Measurements from ENCODE around the gene IFNL1. TPM values are rescaled to one million over a fixed set of nuclear protein-coding genes. Genes with fewer than 3 reads are reported as not detected.
"Not testable (repeated sequence)": the region's sequence is repeated elsewhere in the genome, so short reads cannot be mapped to it uniquely, and the experiment has no call there.

Gene IFNL1
- total RNA-seq, 1 donor from 2014 or later: not detected

DNA sequence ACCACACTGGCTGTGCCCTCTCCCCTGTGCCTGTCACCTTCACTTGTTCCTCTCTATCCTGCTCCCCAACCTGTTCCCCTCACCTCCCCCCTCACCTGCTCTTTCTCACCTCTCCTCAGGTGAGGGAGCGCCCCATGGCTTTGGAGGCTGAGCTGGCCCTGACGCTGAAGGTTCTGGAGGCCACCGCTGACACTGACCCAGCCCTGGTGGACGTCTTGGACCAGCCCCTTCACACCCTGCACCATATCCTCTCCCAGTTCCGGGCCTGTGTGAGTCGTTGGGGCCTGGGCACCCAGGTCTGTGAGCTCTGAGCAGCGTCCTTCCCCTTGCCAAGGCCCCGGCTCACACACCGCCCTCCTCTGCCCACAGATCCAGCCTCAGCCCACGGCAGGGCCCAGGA, 26.8 kb upstream of the IFNL1 start:
- not testable (repeated sequence) for DNase-seq (ENCODE audit: low spot score, unreplicated experiment); H3K4me3 Mint-ChIP-seq (ENCODE audit: low read depth); H3K4me1 Mint-ChIP-seq (ENCODE audit: low read depth); H3K9me3 Mint-ChIP-seq (ENCODE audit: low read depth); H3K27ac Mint-ChIP-seq; H3K36me3 Mint-ChIP-seq (ENCODE audit: insufficient read depth)
- peaks cover 56% of the 10 kb centered on the region for H3K27me3 Mint-ChIP-seq

DNA sequence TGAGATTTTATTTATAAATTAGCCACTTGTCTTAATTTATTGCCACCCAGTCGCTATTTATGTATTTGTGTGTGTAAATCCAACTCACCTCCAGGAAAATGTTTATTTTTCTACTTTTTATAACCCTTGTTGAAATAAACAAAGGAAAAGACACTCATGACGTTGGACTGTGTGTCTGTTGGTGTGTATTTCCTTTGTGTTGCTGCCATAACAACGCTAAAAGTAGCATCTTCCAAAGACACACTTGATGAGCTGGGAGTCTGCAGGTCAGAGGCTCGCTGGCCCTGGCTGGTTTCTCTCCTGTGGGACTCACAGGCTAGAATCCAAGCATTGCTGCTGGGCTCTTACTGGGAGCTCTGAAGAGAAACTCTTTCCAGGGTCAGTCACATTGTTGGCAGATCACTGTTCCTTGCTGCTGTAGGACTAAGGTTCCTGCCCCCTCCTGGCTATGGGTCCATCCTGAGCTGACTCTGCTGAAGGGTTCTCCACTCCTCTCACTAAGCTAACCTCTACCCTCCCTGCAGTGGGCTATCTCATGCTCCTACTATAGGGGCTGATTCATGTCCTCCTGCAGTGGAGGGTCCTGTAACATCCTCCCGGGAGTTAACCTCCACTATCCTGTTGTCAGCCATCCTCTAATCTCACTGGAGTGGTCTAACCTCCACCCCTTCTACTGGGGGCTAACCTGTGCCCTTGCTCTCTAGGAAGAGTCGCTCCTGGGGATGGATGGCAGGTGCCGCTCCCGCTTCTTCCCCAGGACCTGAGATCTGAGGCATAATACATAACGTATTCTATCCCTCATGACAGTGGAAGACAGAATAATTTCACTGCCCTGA, 26.0 kb upstream of the IFNL1 start:
- H3K4me3 Mint-ChIP-seq (ENCODE audit: low read depth): no peak overlapping the region
- H3K9me3 Mint-ChIP-seq (ENCODE audit: low read depth): no peaks in the 10 kb centered on the region
- no peaks in the 10 kb centered on the region for H3K36me3 Mint-ChIP-seq (ENCODE audit: insufficient read depth)
- TF ChIP-seq, protein P1, sequence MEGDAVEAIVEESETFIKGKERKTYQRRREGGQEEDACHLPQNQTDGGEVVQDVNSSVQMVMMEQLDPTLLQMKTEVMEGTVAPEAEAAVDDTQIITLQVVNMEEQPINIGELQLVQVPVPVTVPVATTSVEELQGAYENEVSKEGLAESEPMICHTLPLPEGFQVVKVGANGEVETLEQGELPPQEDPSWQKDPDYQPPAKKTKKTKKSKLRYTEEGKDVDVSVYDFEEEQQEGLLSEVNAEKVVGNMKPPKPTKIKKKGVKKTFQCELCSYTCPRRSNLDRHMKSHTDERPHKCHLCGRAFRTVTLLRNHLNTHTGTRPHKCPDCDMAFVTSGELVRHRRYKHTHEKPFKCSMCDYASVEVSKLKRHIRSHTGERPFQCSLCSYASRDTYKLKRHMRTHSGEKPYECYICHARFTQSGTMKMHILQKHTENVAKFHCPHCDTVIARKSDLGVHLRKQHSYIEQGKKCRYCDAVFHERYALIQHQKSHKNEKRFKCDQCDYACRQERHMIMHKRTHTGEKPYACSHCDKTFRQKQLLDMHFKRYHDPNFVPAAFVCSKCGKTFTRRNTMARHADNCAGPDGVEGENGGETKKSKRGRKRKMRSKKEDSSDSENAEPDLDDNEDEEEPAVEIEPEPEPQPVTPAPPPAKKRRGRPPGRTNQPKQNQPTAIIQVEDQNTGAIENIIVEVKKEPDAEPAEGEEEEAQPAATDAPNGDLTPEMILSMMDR (IDR thresholded peaks at IDR 0.05; ENCODE audit: unreplicated experiment): no peak
- H3K27ac Mint-ChIP-seq: no peak overlapping the region
- H3K4me1 Mint-ChIP-seq (ENCODE audit: low read depth): no peaks in the 10 kb centered on the region
- DNase-seq (ENCODE audit: low spot score, unreplicated experiment): no peak
- peaks cover 55% of the 10 kb centered on the region for H3K27me3 Mint-ChIP-seq

DNA sequence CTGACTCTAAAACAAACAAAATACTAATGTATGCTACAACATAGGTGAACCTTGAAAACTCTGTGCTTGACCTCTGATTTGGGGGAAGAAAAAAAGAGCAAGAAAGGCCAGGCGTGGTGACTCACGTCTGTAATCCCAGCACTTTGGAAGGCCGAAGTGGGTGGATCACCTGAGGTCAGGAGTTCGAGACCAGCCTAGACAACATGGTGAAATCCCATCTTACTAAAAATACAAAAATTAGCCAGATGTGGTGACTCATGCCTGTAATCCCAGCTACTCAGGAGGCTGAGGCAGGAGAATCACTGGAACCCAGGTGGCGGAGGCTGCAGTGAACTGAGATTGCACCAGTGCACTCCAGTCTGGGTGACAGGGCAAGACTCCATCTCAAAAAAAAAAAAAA, 22.3 kb upstream of the IFNL1 start:
- Mint-ChIP-seq H3K27ac (peak overlapping the region; percentile 56), H3K27me3 (peaks cover 55% of the 10 kb centered on the region)

DNA sequence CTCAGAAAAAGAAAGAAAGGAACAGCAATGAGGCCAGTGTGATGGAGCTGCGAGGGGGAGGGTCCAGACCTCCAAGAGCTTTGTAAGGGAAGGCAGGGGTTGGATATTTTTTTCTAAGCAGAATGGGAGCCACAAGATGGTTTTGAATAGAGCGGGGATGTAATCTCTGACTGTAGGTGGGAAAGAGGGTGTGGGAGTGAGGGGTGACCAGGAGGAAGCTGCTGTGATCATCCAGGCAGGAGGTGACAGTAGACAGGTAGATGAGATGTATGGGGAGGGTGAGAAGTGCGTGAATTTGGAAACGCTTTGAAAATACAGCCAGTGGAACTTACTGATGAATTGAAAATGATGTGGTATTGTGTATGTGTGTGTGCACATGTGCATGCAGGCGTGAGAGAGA, 20.6 kb upstream of the IFNL1 start:
- peaks cover 52% of the 10 kb centered on the region for H3K27me3 Mint-ChIP-seq
- no peaks in the 10 kb centered on the region for H3K4me1 Mint-ChIP-seq (ENCODE audit: low read depth)
- no peak for DNase-seq (ENCODE audit: low spot score, unreplicated experiment)
- no peaks in the 10 kb centered on the region for H3K9me3 Mint-ChIP-seq (ENCODE audit: low read depth)
- H3K36me3 Mint-ChIP-seq (ENCODE audit: insufficient read depth): no peaks in the 10 kb centered on the region
- H3K4me3 Mint-ChIP-seq (ENCODE audit: low read depth): no peak overlapping the region
- TF ChIP-seq, protein P1 (IDR thresholded peaks at IDR 0.05; ENCODE audit: unreplicated experiment): no peak
- H3K27ac Mint-ChIP-seq: no peak overlapping the region

More for the DNA sequence above, 22.3 kb upstream of the IFNL1 start:
- H3K4me1 Mint-ChIP-seq (ENCODE audit: low read depth); DNase-seq (ENCODE audit: low spot score, unreplicated experiment); H3K36me3 Mint-ChIP-seq (ENCODE audit: insufficient read depth); H3K9me3 Mint-ChIP-seq (ENCODE audit: low read depth); H3K4me3 Mint-ChIP-seq (ENCODE audit: low read depth): not testable (repeated sequence)

DNA sequence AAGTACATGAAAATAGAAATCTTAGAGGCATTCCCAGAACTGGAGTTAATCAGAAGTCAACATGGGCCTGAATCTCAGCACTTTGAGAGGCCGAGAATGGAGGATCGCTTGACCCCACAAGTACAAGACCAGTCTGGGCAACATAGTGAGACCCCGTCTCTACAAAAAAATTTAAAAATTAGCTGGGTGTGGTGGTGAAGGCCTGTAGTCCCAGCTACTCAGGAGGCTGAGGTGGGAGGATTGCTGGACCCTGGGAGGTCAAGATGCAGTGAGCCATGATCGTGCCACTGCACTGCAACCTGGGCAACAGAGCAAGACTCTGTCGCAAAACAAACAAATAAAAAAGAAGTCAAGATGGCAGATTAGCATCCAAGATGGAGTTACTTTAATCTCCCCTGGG, 19.5 kb upstream of the IFNL1 start:
- Mint-ChIP-seq H3K27me3 (peaks cover 47% of the 10 kb centered on the region), H3K36me3 (ENCODE audit: insufficient read depth) (no peaks in the 10 kb centered on the region), H3K4me3 (ENCODE audit: low read depth) (no peak overlapping the region), H3K9me3 (ENCODE audit: low read depth) (peaks cover under 1% of the 10 kb centered on the region), H3K4me1 (ENCODE audit: low read depth) (no peaks in the 10 kb centered on the region), H3K27ac (no peak overlapping the region)
- DNase-seq (ENCODE audit: low spot score, unreplicated experiment): no peak
- TF ChIP-seq, protein P1 (IDR thresholded peaks at IDR 0.05; ENCODE audit: unreplicated experiment): no peak

DNA sequence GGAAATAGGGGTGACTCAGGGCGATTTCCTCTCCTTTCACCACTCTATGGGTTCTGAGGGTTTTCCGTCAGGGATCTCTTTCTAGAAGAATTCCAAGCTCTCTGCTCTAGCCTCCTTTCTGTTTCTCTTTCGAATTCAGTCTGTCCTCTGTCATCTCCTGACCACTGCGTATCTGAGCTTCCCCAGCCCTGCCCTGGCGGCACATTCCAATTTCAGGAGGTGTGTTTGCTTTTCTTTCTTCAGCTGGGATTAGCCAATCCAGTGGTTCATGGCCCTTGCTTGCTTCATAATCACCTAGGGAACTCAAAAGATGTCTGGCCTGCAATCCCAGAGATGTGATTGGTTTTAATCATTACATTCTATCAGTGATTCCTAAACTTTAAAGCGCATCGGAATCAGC, 18.6 kb upstream of the IFNL1 start:
- TF ChIP-seq, protein P1 (IDR thresholded peaks at IDR 0.05; ENCODE audit: unreplicated experiment): no peak
- DNase-seq (ENCODE audit: low spot score, unreplicated experiment): no peak
- H3K36me3 Mint-ChIP-seq (ENCODE audit: insufficient read depth): no peaks in the 10 kb centered on the region
- no peak overlapping the region for H3K27ac Mint-ChIP-seq
- no peaks in the 10 kb centered on the region for H3K4me1 Mint-ChIP-seq (ENCODE audit: low read depth)
- peaks cover 5% of the 10 kb centered on the region for H3K9me3 Mint-ChIP-seq (ENCODE audit: low read depth)
- H3K4me3 Mint-ChIP-seq (ENCODE audit: low read depth): no peak overlapping the region
- peaks cover 48% of the 10 kb centered on the region for H3K27me3 Mint-ChIP-seq
